ENCODE data around the gene GPD1L.

DNA sequence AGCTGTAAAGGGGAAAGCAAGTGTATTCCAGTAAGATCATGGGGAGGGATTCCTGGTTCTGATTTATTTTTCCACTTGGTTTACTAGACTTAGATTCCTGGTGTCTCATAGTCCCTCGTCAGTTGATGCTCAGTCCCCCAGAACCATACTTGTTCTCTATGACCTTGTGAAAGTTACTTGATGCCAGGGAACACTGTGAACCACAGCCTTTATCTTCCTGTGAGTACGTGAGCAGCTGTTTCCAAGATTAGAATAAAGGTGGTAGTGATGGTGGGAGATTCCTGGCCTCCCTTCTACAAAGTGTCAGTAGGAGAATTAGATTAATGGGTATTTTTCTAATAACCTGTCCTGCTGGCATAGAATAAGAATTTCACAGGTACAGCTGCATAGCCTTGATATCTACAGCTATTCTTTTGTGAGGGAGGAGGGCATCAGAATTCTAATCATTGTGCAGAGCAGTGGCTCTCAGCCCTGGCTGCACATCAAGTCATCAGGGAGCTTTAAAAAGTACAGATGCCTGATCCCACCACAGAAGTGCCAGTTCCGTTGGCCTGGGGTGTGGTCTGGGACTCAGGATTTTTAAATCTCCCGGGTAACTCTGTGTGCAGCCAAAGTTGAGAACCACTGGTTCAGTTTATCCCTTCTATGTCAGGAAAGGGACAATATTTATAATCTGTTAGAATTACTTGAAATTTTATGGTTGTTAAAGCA lies 20.0 kb downstream of the GPD1L start:
- TF ChIP-seq, protein P1, sequence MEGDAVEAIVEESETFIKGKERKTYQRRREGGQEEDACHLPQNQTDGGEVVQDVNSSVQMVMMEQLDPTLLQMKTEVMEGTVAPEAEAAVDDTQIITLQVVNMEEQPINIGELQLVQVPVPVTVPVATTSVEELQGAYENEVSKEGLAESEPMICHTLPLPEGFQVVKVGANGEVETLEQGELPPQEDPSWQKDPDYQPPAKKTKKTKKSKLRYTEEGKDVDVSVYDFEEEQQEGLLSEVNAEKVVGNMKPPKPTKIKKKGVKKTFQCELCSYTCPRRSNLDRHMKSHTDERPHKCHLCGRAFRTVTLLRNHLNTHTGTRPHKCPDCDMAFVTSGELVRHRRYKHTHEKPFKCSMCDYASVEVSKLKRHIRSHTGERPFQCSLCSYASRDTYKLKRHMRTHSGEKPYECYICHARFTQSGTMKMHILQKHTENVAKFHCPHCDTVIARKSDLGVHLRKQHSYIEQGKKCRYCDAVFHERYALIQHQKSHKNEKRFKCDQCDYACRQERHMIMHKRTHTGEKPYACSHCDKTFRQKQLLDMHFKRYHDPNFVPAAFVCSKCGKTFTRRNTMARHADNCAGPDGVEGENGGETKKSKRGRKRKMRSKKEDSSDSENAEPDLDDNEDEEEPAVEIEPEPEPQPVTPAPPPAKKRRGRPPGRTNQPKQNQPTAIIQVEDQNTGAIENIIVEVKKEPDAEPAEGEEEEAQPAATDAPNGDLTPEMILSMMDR (IDR thresholded peaks at IDR 0.05): no peak
- no peak for TF ChIP-seq POLR2A (IDR thresholded peaks at IDR 0.05)

Data from lower leg skin (tissue), 3 donors.